GM19438 (cell line): ENCODE results near the gene MLLT10.
"Not testable (repeated sequence)": the region's sequence is repeated elsewhere in the genome, so short reads cannot be mapped to it uniquely, and the experiment has no call there.

ENCODE experiments used
- ATAC-seq: cut with Tn5 transposase; IDR thresholded peaks from one replicate; pipeline ENCODE4 v1.9.1; 2021; ENCODE audit warnings: low read depth; ENCODE audit not compliant: unreplicated experiment

Gene MLLT10

DNA sequence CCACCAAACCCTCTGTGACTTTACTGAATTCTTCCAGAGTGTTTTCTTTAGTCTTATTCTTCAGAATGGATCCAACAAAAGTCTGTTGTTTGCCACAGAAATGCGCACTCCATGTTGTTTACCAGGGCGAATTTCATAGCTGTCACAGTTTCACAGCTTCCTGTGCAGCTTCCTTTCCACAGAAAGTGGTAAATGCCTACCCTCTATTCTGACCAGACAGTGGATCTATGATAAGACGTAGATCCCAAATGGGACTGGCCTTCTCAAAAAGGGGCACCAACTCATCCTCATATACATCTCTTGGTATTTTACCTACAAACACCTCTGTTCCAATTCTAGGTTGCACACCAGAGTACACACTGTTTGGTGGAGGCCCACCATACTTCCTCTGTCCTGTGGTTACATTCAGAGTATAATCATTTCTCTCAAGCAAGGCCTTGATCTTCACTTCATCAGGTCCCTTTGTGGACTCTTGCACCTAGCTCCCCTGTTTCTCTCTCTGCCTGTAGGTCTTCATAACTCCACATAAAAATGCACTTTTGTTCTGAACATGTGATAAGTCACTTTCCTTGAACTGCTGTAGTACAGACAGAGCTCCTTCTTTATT is 91.7 kb downstream of the MLLT10 start:
- ATAC-seq, result no peak

DNA sequence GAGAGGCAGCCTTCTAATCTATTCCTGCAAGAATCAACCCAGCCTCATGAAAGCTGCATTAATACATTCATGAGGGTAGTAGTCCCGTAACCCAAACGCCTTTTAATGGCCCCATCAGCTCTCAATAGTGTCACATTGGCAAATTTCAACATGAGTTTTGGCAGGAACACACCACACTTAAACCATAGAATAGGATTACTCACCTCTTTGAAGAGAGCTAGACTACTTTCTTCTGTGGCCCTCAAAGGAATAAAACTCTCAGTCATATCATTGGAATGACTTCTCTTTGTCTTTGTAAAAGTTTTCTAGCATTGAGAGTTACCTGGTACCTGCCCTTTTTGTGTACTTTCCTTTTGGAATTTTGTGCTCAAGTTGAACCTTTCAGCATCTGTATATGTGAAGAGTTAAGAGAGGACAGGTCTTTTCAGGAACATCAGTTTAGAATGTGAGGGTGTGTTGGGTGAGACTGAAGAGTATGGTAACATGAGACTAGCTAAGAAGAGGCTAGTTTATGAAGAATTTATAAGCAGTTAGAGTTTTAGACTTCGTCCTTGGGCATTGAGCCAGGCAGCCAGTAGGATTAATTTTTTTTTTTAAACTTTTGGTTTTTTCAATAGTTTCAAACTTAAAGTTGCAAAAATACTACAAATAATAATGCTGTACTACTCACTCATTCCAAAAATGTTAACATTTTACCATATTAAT is 92.6 kb downstream of the MLLT10 start:
- no peak for ATAC-seq

- no peak for ATAC-seq
Measured at GRCh38 chr10:21627331-21627730, 93.3 kb downstream of the MLLT10 start.

DNA sequence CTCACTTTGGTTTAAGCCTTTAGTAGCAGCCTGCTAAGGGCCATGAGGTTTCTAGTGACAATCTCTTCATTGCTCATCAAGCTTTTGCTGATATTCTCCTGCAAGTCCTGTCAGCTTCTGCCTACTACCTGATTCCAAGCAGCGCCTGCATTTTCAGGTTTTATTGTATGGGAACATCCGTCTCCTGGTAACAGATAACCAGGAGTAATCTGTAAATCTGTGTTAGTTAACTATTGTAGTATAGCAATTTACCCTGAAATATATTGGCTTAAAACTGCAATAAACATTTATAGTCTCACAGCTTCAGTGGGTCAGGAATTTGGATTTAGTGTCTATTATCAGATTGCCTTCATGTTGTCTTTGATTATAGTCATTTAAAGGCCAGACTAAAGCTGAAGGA is 94.0 kb downstream of the MLLT10 start:
- ATAC-seq, result no peak

DNA sequence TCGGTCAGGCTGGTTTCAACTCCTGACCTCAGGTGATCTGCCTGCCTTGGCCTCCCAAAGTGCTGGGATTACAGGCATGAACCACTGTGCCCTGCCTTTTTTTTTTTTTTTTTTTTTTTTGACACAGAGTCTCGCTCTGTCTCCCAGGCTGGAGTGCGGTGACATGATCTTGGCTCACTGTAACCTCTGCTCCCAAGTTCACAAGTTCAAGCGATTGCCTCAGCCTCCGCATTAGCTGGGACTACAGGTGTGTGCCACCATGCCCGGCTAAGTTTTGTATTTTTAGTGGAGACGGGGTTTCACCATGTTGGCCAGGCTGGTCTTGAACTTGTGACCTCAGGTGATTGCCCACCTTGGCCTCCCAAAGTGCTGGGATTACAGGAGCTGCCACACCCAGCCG is 94.6 kb downstream of the MLLT10 start:
- not testable (repeated sequence) for ATAC-seq

GRCh38 chr10:21634599-21635365 is 100.8 kb downstream of the MLLT10 start:
- ATAC-seq, result no peak

DNA sequence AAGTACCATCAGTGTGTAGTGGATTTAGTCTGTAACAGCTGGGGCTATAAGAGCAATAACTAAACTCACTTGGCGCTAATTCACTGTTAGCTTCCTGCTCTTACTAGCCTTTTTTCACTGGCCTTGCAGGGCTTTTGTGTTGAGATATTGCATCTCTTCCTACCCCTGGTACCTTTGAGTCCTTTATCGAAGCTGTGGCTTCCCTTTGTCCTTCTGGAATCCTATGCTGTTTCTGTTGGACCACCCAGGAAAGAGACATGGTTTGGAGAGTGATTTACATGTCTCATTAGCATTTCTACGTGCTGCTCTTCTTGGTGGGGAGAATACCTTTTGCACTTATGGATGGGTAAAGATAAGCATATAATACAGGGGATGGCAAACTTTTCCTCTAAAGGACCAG is 103.8 kb downstream of the MLLT10 start:
- ATAC-seq, result no peak

DNA sequence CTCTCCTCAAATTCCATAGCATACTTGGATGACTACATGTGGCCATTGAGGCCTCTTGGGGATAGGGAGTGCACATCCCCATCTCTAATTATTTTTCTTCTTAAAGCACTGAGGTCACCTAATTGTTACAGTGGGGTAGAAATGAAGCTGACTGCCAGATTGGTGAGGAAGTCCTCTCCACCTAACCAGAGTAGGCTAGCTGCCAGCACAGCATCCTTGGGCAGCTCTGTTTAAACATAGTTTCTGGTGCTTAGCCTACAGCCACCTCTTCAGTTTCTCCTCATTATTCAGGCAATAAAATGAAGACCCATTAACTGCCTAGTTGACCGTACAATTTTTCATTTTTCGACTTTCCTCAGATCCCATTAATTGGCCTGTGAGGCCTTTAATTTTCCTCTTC is 104.6 kb downstream of the MLLT10 start:
- no peak for ATAC-seq

GRCh38 chr10:21648040-21648439 is 114.0 kb downstream of the MLLT10 start:
- ATAC-seq, result no peak

GRCh38 chr10:21649454-21649872 is 115.4 kb downstream of the MLLT10 start:
- no peak for ATAC-seq

DNA sequence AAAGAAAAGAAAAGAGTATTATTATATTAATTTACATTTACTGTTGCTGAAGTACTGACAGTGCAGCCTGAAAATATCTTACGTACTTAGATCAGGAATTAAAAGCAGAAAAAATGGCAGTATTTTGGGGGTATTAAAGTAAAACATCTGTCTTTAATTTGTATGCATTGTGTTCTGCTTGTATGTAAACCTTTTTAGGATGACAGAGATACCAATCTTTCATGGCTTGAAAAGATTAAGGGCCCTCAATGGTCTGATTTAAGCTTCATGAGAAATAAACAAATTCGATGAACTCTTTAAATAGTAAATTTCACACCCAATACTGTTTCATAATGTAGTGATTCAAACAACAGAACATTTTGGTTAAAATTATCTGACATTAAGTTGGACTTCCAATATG is 116.3 kb downstream of the MLLT10 start:
- no peak for ATAC-seq

DNA sequence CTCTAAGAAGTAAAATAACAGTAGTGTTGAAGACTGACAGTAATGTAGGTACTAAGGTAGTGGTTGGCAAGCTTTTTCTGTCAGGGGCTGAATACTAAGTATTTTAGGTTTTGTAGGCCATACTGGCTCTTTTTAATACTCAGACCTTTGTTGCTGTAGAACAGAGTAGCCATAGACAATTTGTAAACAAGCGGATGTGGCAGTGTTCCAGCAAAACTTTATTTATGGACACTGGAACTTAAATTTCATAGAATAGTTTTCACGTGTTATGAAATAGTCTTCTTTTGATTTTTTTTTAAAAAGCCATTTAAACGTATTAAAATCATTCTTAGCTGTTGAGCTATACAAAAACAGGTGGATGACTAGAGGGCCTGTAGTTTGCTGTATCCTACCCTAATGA is 121.2 kb downstream of the MLLT10 start:
- no peak for ATAC-seq

GRCh38 chr10:21655687-21656086 is 121.7 kb downstream of the MLLT10 start:
- no peak for ATAC-seq

- ATAC-seq, result no peak
Measured at GRCh38 chr10:21661087-21661486, 127.1 kb downstream of the MLLT10 start.

DNA sequence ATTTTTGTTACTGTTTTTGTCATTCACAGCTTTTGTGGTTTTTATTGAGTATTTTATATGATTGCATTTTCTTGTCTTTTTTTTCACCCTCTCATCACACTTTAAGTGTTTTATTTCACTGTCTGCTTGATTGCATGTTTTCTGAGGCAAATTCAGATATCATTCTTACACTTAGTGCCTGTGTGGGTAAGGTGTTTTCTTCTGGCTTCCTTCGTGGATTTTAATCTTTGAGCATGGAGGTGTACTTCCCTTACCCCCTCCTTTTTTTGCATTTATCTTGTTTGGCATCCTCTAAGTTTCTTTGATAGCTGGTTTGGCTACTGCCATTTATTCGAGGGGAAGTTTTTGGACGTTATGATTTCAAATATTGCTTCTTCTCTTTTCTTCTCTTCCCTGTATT is 127.9 kb downstream of the MLLT10 start:
- ATAC-seq, result no peak

DNA sequence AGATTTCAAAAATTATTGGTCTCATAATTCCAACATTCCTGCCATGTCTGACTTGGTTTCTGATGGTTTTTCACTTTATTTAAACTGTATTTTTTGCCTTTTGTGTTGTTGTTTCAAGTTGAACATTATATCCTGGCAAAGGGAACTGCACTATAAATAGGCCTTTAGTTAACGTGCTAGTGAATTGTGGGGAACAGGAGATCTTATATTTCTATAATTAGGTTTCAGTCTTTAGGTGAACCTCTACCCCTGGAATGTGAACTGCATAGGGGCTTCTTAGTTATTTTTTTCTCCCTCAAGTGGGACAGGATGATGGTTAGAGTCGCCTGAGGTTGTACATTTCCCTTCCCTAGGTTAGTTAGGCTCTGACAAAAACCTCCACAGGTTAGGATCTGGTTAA is 128.6 kb downstream of the MLLT10 start:
- ATAC-seq, result no peak

DNA sequence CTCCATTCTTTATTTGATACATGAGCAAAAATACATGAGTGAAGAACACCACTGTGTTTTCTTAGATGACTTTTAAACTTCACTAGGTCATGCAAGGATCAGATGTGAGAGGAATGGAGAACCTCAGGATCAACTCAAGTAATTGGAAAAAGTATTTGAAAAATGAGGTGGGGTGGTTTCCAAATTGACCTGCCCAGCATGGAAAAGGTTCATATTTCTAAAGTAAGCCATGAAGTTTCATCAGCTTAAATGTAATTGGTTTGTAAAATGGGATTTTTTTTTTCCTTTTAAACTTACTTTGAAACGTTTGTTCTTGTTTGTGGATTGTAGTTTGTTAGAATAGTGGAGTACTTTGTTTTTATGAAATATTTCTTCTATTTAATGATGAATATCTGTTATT is 134.8 kb downstream of the MLLT10 start:
- no peak for ATAC-seq

DNA sequence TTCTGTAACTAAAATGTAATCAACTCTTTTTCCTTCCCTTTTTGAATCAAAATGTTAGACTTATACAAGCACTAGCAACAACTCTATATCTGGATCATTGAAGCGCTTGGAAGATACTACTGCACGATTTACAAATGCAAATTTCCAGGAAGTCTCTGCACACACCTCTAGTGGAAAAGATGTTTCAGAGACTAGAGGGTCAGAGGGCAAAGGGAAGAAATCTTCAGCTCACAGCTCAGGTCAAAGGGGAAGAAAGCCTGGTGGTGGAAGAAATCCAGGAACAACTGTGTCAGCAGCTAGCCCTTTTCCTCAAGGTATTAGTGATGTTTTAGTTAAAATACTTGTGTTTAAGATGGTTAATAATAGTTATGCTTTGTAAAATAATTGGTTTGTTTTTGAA is 136.4 kb downstream of the MLLT10 start:
- no peak for ATAC-seq

DNA sequence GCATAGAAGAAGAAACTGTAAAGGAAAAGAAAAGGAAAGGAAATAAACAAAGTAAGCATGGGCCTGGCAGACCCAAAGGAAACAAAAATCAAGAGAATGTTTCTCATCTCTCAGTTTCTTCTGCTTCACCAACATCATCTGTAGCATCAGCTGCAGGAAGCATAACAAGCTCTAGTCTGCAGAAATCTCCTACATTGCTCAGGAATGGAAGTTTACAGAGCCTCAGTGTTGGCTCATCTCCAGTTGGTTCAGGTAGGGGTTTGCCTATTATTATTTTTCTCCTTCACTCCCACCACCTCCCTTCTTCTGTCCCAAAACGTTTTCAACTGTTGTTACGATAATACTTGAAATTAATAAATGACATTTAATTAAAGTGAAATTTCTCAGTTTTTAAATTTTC is 139.6 kb downstream of the MLLT10 start:
- no peak for ATAC-seq

- ATAC-seq, result no peak
Measured at GRCh38 chr10:21675157-21675796, 141.2 kb downstream of the MLLT10 start.

DNA sequence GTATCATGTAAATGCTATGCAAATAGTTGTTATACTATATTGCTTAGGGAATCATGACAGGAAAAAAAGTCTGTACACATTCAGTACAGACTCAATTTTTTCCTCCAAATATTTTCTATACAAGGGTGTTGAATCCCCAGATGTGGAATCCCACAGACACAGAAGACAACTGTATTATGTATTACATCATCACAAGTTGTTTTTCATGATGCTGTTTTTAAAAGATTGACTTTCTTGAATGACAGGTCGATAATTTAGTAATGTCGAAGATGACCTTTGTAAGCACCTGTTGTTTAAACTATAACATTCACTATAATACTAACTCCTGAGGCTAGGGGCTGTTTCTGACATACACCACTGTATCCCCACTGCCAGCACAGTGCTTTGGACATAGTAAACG is 143.5 kb downstream of the MLLT10 start:
- no peak for ATAC-seq
